IMR-90 (cell line): ENCODE data around the gene TBC1D10B. TPM values are rescaled to one million over a fixed set of nuclear protein-coding genes. Genes with fewer than 3 reads are reported as not detected.

ENCODE experiments used
- ATAC-seq: fragments of 200-7000 bp; cut with Tn5 transposase; 2 replicates; pipeline ENCODE4 v1.9.1; 2020; ENCODE audit warnings: low read depth, mild to moderate bottlenecking, moderate library complexity
- BruUV-seq: library from RNA; stranded (reverse); fragments of 400-500 nt; replicated peaks from 2 replicates; lab custom pipeline; 2021; lab: Mats Ljungman, UMichigan
- CTCF ChIA-PET: fragments of 300-600 bp; formaldehyde crosslinking; extraction: SDS; loops from one replicate; lab custom pipeline; 2021; ENCODE audit warnings: antibody characterized with exemption; lab: Yijun Ruan, JAX
- POLR2A ChIA-PET: fragments of 300-600 bp; sonication (Branson Sonifier 250); formaldehyde crosslinking; loops from one replicate; lab custom pipeline; 2022; ENCODE audit warnings: antibody characterized with exemption; ENCODE audit not compliant: unreplicated experiment; lab: Charles Lee
- DNase-seq: peaks from one replicate; pipeline ENCODE4 v3.0.0; 2013
- H2AFZ ChIP-seq: replicated peaks from 2 replicates; pipeline ENCODE3; 2013; ENCODE audit warnings: low read length, mild to moderate bottlenecking; ENCODE audit not compliant: poor library complexity
- H2AK5ac ChIP-seq: 2 replicates; pipeline ENCODE4 v1.6.1; 2013; ENCODE audit warnings: low read depth, low read length, inconsistent platforms
- H2AK9ac ChIP-seq: replicated peaks from 2 replicates; pipeline ENCODE3; 2013; ENCODE audit warnings: mild to moderate bottlenecking, low read depth, low read length, moderate library complexity; ENCODE audit not compliant: poor library complexity
- H2BK120ac ChIP-seq: 2 replicates; pipeline ENCODE4 v1.6.1; 2013; ENCODE audit warnings: low read depth, low read length, inconsistent platforms
- H2BK15ac ChIP-seq: 3 replicates; pipeline ENCODE4 v1.6.1; 2013; ENCODE audit warnings: low read depth, low read length, inconsistent platforms
- H2BK20ac ChIP-seq: 2 replicates; pipeline ENCODE4 v1.6.1; 2013; ENCODE audit warnings: low read depth, mild to moderate bottlenecking, inconsistent platforms, low read length, moderate library complexity
- H2BK5ac ChIP-seq: 2 replicates; pipeline ENCODE4 v1.6.1; 2013; ENCODE audit warnings: mild to moderate bottlenecking, low read depth, low read length, inconsistent platforms; ENCODE audit not compliant: poor library complexity, severe bottlenecking
- H3K14ac ChIP-seq: replicated peaks from 2 replicates; pipeline ENCODE4 v1.6.1; 2013; ENCODE audit warnings: low read depth, low read length, inconsistent platforms
- H3K18ac ChIP-seq: 2 replicates; pipeline ENCODE4 v1.6.1; 2013; ENCODE audit warnings: low read depth, low read length, control low read depth
- H3K23ac ChIP-seq: 2 replicates; pipeline ENCODE4 v1.6.1; 2013; ENCODE audit warnings: low read depth, low read length, inconsistent platforms
- H3K27ac ChIP-seq: 2 replicates; pipeline ENCODE4 v1.5.1; 2013; ENCODE audit warnings: mild to moderate bottlenecking, control low read depth, low read length; ENCODE audit not compliant: insufficient read depth
- H3K27me3 ChIP-seq: 2 replicates; pipeline ENCODE4 v1.6.1; 2013; ENCODE audit warnings: low read length; ENCODE audit not compliant: control insufficient read depth, insufficient read depth
- H3K36me3 ChIP-seq: 2 replicates; pipeline ENCODE4 v1.6.1; 2013; ENCODE audit warnings: low read length, mixed read lengths; ENCODE audit not compliant: control insufficient read depth, insufficient read depth
- H3K4ac ChIP-seq: 2 replicates; pipeline ENCODE4 v1.6.1; 2013; ENCODE audit warnings: low read depth, low read length, inconsistent platforms
- H3K4me1 ChIP-seq: 2 replicates; pipeline ENCODE4 v1.6.1; 2013; ENCODE audit warnings: low read length, mixed read lengths; ENCODE audit not compliant: control insufficient read depth, insufficient read depth
- H3K4me2 ChIP-seq: 2 replicates; pipeline ENCODE4 v1.6.1; 2013; ENCODE audit warnings: low read depth, mild to moderate bottlenecking, control low read depth, low read length, moderate library complexity
- H3K4me3 ChIP-seq: 2 replicates; pipeline ENCODE4 v1.5.1; 2013; ENCODE audit warnings: low read depth, mild to moderate bottlenecking, control low read depth, low read length, moderate library complexity; ENCODE audit not compliant: insufficient read depth
- H3K56ac ChIP-seq: 2 replicates; pipeline ENCODE4 v1.6.1; 2013; ENCODE audit warnings: low read length, inconsistent platforms; ENCODE audit not compliant: insufficient read depth; ENCODE audit errors: extremely low read depth
- H3K79me1 ChIP-seq, 2 experiments: 2 replicates each; pipeline ENCODE4 v1.6.1; 2013; ENCODE audit warnings: low read length in 2 of 2, inconsistent platforms in 1 of 2, low read depth in 1 of 2
- H3K9ac ChIP-seq: 2 replicates; pipeline ENCODE4 v1.6.1; 2013; ENCODE audit warnings: low read depth, low read length, control low read depth
- H3K9me1 ChIP-seq: 2 replicates; pipeline ENCODE4 v1.6.1; 2013; ENCODE audit warnings: low read length, inconsistent platforms; ENCODE audit not compliant: insufficient read depth
- H3K9me3 ChIP-seq: 2 replicates; pipeline ENCODE4 v1.6.1; 2013; ENCODE audit warnings: low read length; ENCODE audit not compliant: control insufficient read depth, insufficient read depth
- H4K20me1 ChIP-seq: 2 replicates; pipeline ENCODE4 v1.6.1; 2013; ENCODE audit warnings: low read length, inconsistent platforms; ENCODE audit not compliant: insufficient read depth
- H4K5ac ChIP-seq: 2 replicates; pipeline ENCODE4 v1.6.1; 2013; ENCODE audit warnings: mild to moderate bottlenecking, low read depth, low read length, control low read depth
- H4K8ac ChIP-seq, 2 experiments: 2 replicates each; pipeline ENCODE4 v1.6.1; 2013; ENCODE audit warnings: low read depth in 2 of 2, low read length in 2 of 2, control low read depth in 1 of 2, inconsistent platforms in 1 of 2
- H4K91ac ChIP-seq: 2 replicates; pipeline ENCODE4 v1.6.1; 2013; ENCODE audit warnings: low read depth, low read length, inconsistent platforms; ENCODE audit not compliant: insufficient read depth
- BHLHE40 ChIP-seq: fragments of 150-350 bp; IDR thresholded peaks from 2 replicates; pipeline ENCODE4 v1.6.1; 2016; ENCODE audit warnings: mild to moderate bottlenecking, low read depth, low read length
- CEBPB ChIP-seq: IDR thresholded peaks from 2 replicates; pipeline ENCODE4 v1.6.1; 2012; ENCODE audit warnings: low read depth, low read length, improper control_type of control experiment
- CHD1 ChIP-seq: IDR thresholded peaks from 2 replicates; pipeline ENCODE4 v1.6.1; 2012; ENCODE audit warnings: low read depth, low read length, improper control_type of control experiment
- MAZ ChIP-seq: IDR thresholded peaks from 2 replicates; pipeline ENCODE4 v1.6.1; 2012; ENCODE audit warnings: low read depth, mild to moderate bottlenecking, low read length, improper control_type of control experiment, moderate library complexity, borderline replicate concordance
- NFE2L2 ChIP-seq: fragments of 150-350 bp; IDR thresholded peaks from 2 replicates; pipeline ENCODE4 v1.6.1; 2016; ENCODE audit warnings: low read depth, mild to moderate bottlenecking, low read length
- RCOR1 ChIP-seq: IDR thresholded peaks from 2 replicates; pipeline ENCODE4 v1.6.1; 2012; ENCODE audit warnings: mild to moderate bottlenecking, low read length, improper control_type of control experiment; ENCODE audit not compliant: insufficient replicate concordance
- RFX5 ChIP-seq: IDR thresholded peaks from 2 replicates; pipeline ENCODE4 v1.8.0; 2012; ENCODE audit warnings: low read depth, mild to moderate bottlenecking, low read length, moderate library complexity
- SMC3 ChIP-seq: fragments of 150-350 bp; IDR thresholded peaks from 2 replicates; pipeline ENCODE4 v1.6.1; 2016; ENCODE audit warnings: low read depth, mild to moderate bottlenecking, antibody characterized with exemption, low read length, moderate library complexity
- WGBS, 2 experiments: methylation state at CpG; one replicate each; pipeline versions ENCODE4 v1.1.5 to v1.1.7; 2013; ENCODE audit warnings: missing lambda C conversion rate in 2 of 2; ENCODE audit not compliant: insufficient read length in 1 of 2; ENCODE audit errors: extremely low coverage in 2 of 2; 5-methylcytosine and 5-hydroxymethylcytosine counted together
- dilution Hi-C: fragments of 300-500 bp; cut with HindIII; formaldehyde crosslinking; loops from one replicate; pipeline ENCODE4 v1.14.3; 2018; ENCODE audit warnings: low sequenced_read_pairs; ENCODE audit not compliant: unreplicated experiment
- in situ Hi-C: fragments of 300-500 bp; cut with MboI; formaldehyde crosslinking; loops from 3 replicates; pipeline ENCODE4 v1.14.3; 2019; ENCODE audit warnings: low sequenced_read_pairs, inconsistent platforms, mixed read lengths
- intact Hi-C: fragments of 100-400 bp; cut with micrococcal nuclease; formaldehyde crosslinking; loops from 2 replicates; pipeline ENCODE4 v1.10.0; 2022
- polyA plus RNA-seq, 3 experiments: library from polyadenylated mRNA; depleted of rRNA; stranded (reverse); fragments of >200 nt; gene quantifications; 2 replicates each; pipeline ENCODE4 v1.2.3, GENCODE V29; 2012; ENCODE audit warnings: low replicate concordance in 1 of 3
- total RNA-seq: library from RNA; depleted of rRNA; stranded (reverse); fragments of >200 nt; gene quantifications from 2 replicates; pipeline ENCODE4 v1.2.3, GENCODE V29; 2012
- TF ChIP-seq, protein P1 (sequence below): conservative IDR thresholded peaks from 2 replicates; pipeline ENCODE4 v1.5.1; 2012; ENCODE audit warnings: mild to moderate bottlenecking, low read depth, low read length, improper control_type of control experiment
- TF ChIP-seq, protein P2 (sequence below): fragments of 150-350 bp; IDR thresholded peaks from 2 replicates; pipeline ENCODE4 v1.6.1; 2016; ENCODE audit warnings: low read depth, mild to moderate bottlenecking, low read length, moderate library complexity, borderline replicate concordance
- TF ChIP-seq, protein P3 (sequence below): fragments of 150-350 bp; IDR thresholded peaks from 2 replicates; pipeline ENCODE4 v1.6.1; 2017; ENCODE audit warnings: mild to moderate bottlenecking, antibody characterized with exemption, low read length, low read depth

Gene TBC1D10B
- total and polyA plus RNA-seq, 2 of the 4 experiments (the other 2 are of a cell fraction): 8.4 to 24.9 TPM

DNA sequence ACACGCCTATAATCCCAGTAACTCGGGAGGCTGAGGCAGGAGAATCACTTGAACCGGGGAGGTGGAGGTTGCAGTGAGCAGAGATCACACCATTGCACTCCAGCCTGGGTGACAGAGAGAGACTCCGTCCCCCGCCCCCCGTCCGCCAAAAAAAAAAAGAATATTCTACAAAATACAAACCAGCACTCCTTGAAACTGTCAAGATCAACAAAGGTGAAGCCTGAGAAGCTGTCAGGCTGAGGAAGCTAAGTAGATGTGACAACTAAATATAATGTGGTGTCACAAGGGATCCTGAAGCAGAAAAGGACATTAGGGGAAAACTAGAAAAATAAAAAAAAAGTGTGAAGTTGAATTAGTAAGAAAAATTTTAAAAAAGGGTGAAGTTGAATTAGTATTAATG is 21.4 kb downstream of the TBC1D10B start:
- no peak overlapping the region for H3K18ac ChIP-seq
- POLR2A ChIA-PET: interaction anchor here (0.7 kb wide), 1 partner anchor 47 kb away, joined by 5 read pairs; no protein-coding TSS in a partner anchor

More for the DNA sequence above, 21.4 kb downstream of the TBC1D10B start:
- in situ Hi-C loops: no loop called here
- H3K79me1 ChIP-seq: peaks cover 0 to 45% of the 10 kb centered on the region in 2 experiments; a peak in 2 of 4 replicates
- H3K9me3 ChIP-seq: no peaks in the 10 kb centered on the region
- DNase-seq: no peak
- H2BK20ac ChIP-seq: no peak overlapping the region
- H4K91ac ChIP-seq: no peak overlapping the region
- no peak overlapping the region for H3K14ac ChIP-seq
- no peak for ATAC-seq
- no peak overlapping the region for H3K23ac ChIP-seq
- no TSS peak for BruUV-seq
- H2AK9ac ChIP-seq: no peak overlapping the region
- dilution Hi-C loops: no loop called here
- no peak overlapping the region for H2AK5ac ChIP-seq
- H3K4ac ChIP-seq: no peak overlapping the region
- no peak overlapping the region for H3K4me3 ChIP-seq
- no peak overlapping the region for H4K5ac ChIP-seq
- H3K36me3 ChIP-seq: peaks cover 27% of the 10 kb centered on the region
- H3K27me3 ChIP-seq: no peaks in the 10 kb centered on the region
- peaks cover 17% of the 10 kb centered on the region; the same call in 1 of the 2 replicates for H4K20me1 ChIP-seq
- no peak overlapping the region for H2BK15ac ChIP-seq
- CTCF ChIA-PET: no interaction called here
- no peak overlapping the region for H2AFZ ChIP-seq
- TF ChIP-seq, protein P1, sequence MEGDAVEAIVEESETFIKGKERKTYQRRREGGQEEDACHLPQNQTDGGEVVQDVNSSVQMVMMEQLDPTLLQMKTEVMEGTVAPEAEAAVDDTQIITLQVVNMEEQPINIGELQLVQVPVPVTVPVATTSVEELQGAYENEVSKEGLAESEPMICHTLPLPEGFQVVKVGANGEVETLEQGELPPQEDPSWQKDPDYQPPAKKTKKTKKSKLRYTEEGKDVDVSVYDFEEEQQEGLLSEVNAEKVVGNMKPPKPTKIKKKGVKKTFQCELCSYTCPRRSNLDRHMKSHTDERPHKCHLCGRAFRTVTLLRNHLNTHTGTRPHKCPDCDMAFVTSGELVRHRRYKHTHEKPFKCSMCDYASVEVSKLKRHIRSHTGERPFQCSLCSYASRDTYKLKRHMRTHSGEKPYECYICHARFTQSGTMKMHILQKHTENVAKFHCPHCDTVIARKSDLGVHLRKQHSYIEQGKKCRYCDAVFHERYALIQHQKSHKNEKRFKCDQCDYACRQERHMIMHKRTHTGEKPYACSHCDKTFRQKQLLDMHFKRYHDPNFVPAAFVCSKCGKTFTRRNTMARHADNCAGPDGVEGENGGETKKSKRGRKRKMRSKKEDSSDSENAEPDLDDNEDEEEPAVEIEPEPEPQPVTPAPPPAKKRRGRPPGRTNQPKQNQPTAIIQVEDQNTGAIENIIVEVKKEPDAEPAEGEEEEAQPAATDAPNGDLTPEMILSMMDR: no peak
- TF ChIP-seq MAZ (no peak), RFX5 (no peak), BHLHE40 (no peak), CHD1 (no peak), RCOR1 (no peak), SMC3 (no peak), NFE2L2 (no peak), CEBPB (no peak)
- TF ChIP-seq, protein P2, sequence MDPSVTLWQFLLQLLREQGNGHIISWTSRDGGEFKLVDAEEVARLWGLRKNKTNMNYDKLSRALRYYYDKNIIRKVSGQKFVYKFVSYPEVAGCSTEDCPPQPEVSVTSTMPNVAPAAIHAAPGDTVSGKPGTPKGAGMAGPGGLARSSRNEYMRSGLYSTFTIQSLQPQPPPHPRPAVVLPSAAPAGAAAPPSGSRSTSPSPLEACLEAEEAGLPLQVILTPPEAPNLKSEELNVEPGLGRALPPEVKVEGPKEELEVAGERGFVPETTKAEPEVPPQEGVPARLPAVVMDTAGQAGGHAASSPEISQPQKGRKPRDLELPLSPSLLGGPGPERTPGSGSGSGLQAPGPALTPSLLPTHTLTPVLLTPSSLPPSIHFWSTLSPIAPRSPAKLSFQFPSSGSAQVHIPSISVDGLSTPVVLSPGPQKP: no peak
- TF ChIP-seq, protein P3, sequence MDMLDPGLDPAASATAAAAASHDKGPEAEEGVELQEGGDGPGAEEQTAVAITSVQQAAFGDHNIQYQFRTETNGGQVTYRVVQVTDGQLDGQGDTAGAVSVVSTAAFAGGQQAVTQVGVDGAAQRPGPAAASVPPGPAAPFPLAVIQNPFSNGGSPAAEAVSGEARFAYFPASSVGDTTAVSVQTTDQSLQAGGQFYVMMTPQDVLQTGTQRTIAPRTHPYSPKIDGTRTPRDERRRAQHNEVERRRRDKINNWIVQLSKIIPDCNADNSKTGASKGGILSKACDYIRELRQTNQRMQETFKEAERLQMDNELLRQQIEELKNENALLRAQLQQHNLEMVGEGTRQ: no peak
- no peak overlapping the region for H3K4me2 ChIP-seq
- peaks cover 2% of the 10 kb centered on the region; the same call in 1 of the 2 replicates for H3K9me1 ChIP-seq
- no peak overlapping the region for H2BK120ac ChIP-seq
- H3K27ac ChIP-seq: no peak overlapping the region
- H3K4me1 ChIP-seq: peaks cover 3% of the 10 kb centered on the region; the same call in 1 of the 2 replicates
- no peak overlapping the region for H2BK5ac ChIP-seq
- no peak overlapping the region for H3K9ac ChIP-seq
- no peak overlapping the region for H4K8ac ChIP-seq
- no peak overlapping the region for H3K56ac ChIP-seq
- intact Hi-C loops: no loop called here
- no CpG with 5 or more reads among the region's 7 CpGs for WGBS, 2 experiments
